GM12878 (cell line): ENCODE measurements around the gene HDHD3. TPM values are rescaled to one million over a fixed set of nuclear protein-coding genes. Genes with fewer than 3 reads are reported as not detected.
A peak's percentile ranks its signal among the peaks of the same experiment; 100 is the strongest.

Experiments used
- BRCA1 ChIP-seq: IDR thresholded peaks from 2 replicates; pipeline ENCODE4 v1.6.1; 2011; ENCODE audit warnings: low read depth, low read length, improper control_type of control experiment
- CREB1 ChIP-seq: IDR thresholded peaks from 2 replicates; pipeline ENCODE4 v1.6.1; 2012; ENCODE audit warnings: low read depth, mild to moderate bottlenecking, inconsistent platforms
- DPF2 ChIP-seq: fragments of 450-650 bp; IDR thresholded peaks from 2 replicates; pipeline ENCODE4 v1.6.1; 2017; ENCODE audit warnings: mild to moderate bottlenecking
- EGR1 ChIP-seq, 2 experiments: IDR thresholded peaks; 1 replicate in 1 of 2; 2 replicates in 1 of 2; pipeline ENCODE4 v1.6.1; 2011 to 2012; ENCODE audit warnings: low read depth in 2 of 2, low read length in 2 of 2, borderline replicate concordance in 1 of 2, mild to moderate bottlenecking in 1 of 2, moderate library complexity in 1 of 2
- ELK1 ChIP-seq: IDR thresholded peaks from 2 replicates; pipeline ENCODE4 v1.6.1; 2012; ENCODE audit warnings: low read depth, low read length, improper control_type of control experiment
- EP300 ChIP-seq, 2 experiments: fragments of 150-350 bp in 1 of 2; IDR thresholded peaks; 2 replicates each; pipeline ENCODE4 v1.6.1; 2011 to 2012; ENCODE audit warnings: low read depth in 2 of 2, low read length in 2 of 2, borderline replicate concordance in 1 of 2, improper control_type of control experiment in 1 of 2, inconsistent platforms in 1 of 2; ENCODE audit not compliant: control insufficient read depth in 1 of 2
- ETV6 ChIP-seq, 2 experiments: fragments of 450-650 bp in 1 of 2; IDR thresholded peaks in 1 of 2; conservative IDR thresholded peaks in 1 of 2; 2 replicates each; pipeline ENCODE4 v1.6.1; 2014; ENCODE audit warnings: antibody characterized with exemption in 1 of 2, borderline replicate concordance in 1 of 2, low read depth in 1 of 2, mild to moderate bottlenecking in 1 of 2, moderate library complexity in 1 of 2
- HDAC6 ChIP-seq: fragments of 200-600 bp; sonication (generic); IDR thresholded peaks from one replicate; pipeline ENCODE4 v1.8.0; 2017; ENCODE audit warnings: antibody characterized with exemption; ENCODE audit not compliant: unreplicated experiment
- MLLT1 ChIP-seq: fragments of 450-650 bp; IDR thresholded peaks from 2 replicates; pipeline ENCODE4 v1.6.1; 2016; ENCODE audit warnings: mild to moderate bottlenecking
- MTA2 ChIP-seq: fragments of 450-650 bp; IDR thresholded peaks from 2 replicates; pipeline ENCODE4 v1.6.1; 2016; ENCODE audit warnings: low read depth, mild to moderate bottlenecking, moderate library complexity
- NRF1 ChIP-seq: conservative IDR thresholded peaks from 2 replicates; pipeline ENCODE4 v1.6.1; 2011; ENCODE audit warnings: mild to moderate bottlenecking, low read depth, low read length, improper control_type of control experiment
- PAX8 ChIP-seq: fragments of 450-650 bp; IDR thresholded peaks from 2 replicates; pipeline ENCODE4 v1.6.1; 2017; ENCODE audit warnings: mild to moderate bottlenecking, moderate library complexity
- POLR2AphosphoS2 ChIP-seq: IDR thresholded peaks from 2 replicates; pipeline ENCODE4 v1.6.1; 2011; ENCODE audit warnings: low read depth, mild to moderate bottlenecking, low read length, improper control_type of control experiment, moderate library complexity
- SMARCA5 ChIP-seq: fragments of 450-650 bp; IDR thresholded peaks from 2 replicates; pipeline ENCODE4 v1.6.1; 2017; ENCODE audit warnings: mild to moderate bottlenecking
- SP1 ChIP-seq: IDR thresholded peaks from one replicate; pipeline ENCODE4 v1.6.1; 2011; ENCODE audit warnings: low read depth, low read length
- STAT1 ChIP-seq: fragments of 450-650 bp; conservative IDR thresholded peaks from 2 replicates; pipeline ENCODE4 v1.6.1; 2014; ENCODE audit warnings: antibody characterized with exemption, mild to moderate bottlenecking
- TCF12 ChIP-seq: IDR thresholded peaks from 2 replicates; pipeline ENCODE4 v1.6.1; 2011; ENCODE audit warnings: low read depth, mild to moderate bottlenecking, low read length
- YBX1 ChIP-seq: fragments of 450-650 bp; IDR thresholded peaks from 2 replicates; pipeline ENCODE4 v1.6.1; 2016; ENCODE audit warnings: antibody characterized with exemption
- ZBTB40 ChIP-seq: fragments of 450-650 bp; IDR thresholded peaks from 2 replicates; pipeline ENCODE4 v1.6.1; 2016; ENCODE audit warnings: mild to moderate bottlenecking, moderate library complexity, borderline replicate concordance
- ZNF384 ChIP-seq: IDR thresholded peaks from 2 replicates; pipeline ENCODE4 v1.6.1; 2012; ENCODE audit warnings: low read depth, mild to moderate bottlenecking, low read length, improper control_type of control experiment, borderline replicate concordance
- ZNF622 ChIP-seq: fragments of 450-650 bp; IDR thresholded peaks from 2 replicates; pipeline ENCODE4 v1.6.1; 2017; ENCODE audit warnings: mild to moderate bottlenecking, inconsistent platforms
- ZZZ3 ChIP-seq: IDR thresholded peaks from 2 replicates; pipeline ENCODE4 v1.6.1; 2011; ENCODE audit warnings: low read depth; ENCODE audit not compliant: control insufficient read depth, insufficient read length
- polyA plus RNA-seq, 11 experiments: library from polyadenylated mRNA; depleted of rRNA in 4 of 11; unstranded in 6 of 11; stranded (reverse) in 5 of 11; fragments of >200 nt; fragmentation: Nextera tagmentation in 4 of 11; fragmentation: Illumina TruSeq in 1 of 11; extraction: Ambion mirVana in 4 of 11; extraction: Trizol in 1 of 11; gene quantifications; 1 replicate in 1 of 11; 2 replicates in 10 of 11; pipeline versions ENCODE4 v1.2.1 to v1.2.3, GENCODE V29; 2011 to 2016; ENCODE audit warnings: inconsistent platforms in 2 of 11, missing spikeins in 2 of 11, low read depth in 1 of 11
- total RNA-seq, 4 experiments: library from RNA; depleted of rRNA in 3 of 4; stranded (reverse); fragments of >200 nt in 3 of 4; fragmentation: Illumina TruSeq in 1 of 4; extraction: Trizol in 1 of 4; gene quantifications; 2 replicates each; pipeline versions ENCODE4 v1.2.1 to v1.2.3, GENCODE V29; 2013 to 2021

HDHD3 gene
- total and polyA plus RNA-seq, 10 of the 15 experiments (the other 5 are each of a cell fraction or from before 2014, with no cell fraction given), result 1.3 to 29.4 (median 17.9) TPM

GRCh38 chr9:113401027-113401792 lies 24.4 kb upstream of the HDHD3 start, which contains the start of gene ALAD (continued):
- TF ChIP-seq CREB1 (peak; percentile 76), DPF2 (0 out of 2 replicates have a peak, but pooled peaks have one; percentile 47), HDAC6 (no peak), SMARCA5 (no peak; the same call in none of the 2 replicates), BRCA1 (no peak), ZZZ3 (no peak), POLR2AphosphoS2 (no peak), EGR1 (IDR thresholded peaks at IDR 0.05; ENCODE audit: borderline replicate concordance in 1 of 2, low read depth in 2 of 2, low read length in 2 of 2) (peak in 1 of 2 experiments; percentile 69; a peak in 2 of 3 replicates), TCF12 (no peak), ZNF622 (no peak), SP1 (peak; percentile 65), ZNF384 (no peak), MLLT1 (no peak), STAT1 (no peak), MTA2 (0 out of 2 replicates have a peak, but pooled peaks have one; percentile 7), ETV6 (conservative IDR thresholded peaks at IDR 0.05 in 1 of 2, IDR thresholded peaks at IDR 0.05 in 1 of 2; ENCODE audit: borderline replicate concordance in 1 of 2, low read depth in 1 of 2) (no peak), PAX8 (no peak), NRF1 (peak; percentile 34; the same call in 1 of the 2 replicates), ELK1 (peak; percentile 46; the same call in 1 of the 2 replicates), EP300 (IDR thresholded peaks at IDR 0.05; ENCODE audit: borderline replicate concordance in 1 of 2, control insufficient read depth in 1 of 2, low read depth in 2 of 2, low read length in 2 of 2) (no peak), ZBTB40 (peak; percentile 22; the same call in 1 of the 2 replicates), YBX1 (no peak)
